ENCODE measurements around the gene KIF14.

DNA sequence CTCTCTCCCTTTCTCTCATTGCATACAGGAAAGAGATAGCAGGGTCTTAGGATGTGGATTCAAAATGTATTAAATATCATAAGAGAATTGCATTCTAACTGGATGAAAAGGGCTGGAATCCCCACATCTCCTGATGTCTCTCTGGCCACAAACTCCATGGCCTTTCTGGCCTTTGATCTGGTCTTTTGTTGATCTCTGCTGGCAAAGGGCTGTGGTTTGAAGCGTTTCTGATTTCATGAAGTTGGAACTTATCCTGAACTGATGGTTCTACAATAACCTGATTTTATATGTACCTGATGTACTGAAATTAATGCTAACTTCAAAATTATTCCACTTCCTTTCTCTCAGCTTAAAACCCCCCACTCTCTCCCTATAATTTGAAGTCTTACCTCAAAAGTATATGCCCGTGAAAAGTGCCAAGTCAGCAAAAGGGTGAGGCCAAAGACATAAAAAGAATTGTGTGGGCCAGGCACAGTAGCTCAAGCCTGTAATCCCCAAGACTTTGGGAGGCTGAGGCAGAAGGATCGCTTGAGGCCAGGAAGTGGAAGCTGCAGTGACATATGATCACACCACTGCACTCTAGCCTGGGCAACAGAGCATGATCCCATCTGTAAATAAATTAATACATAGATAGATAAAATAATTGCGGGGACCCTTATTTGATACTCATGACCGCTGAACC lies 6.4 kb upstream of the KIF14 start:
- TF ChIP-seq, protein P1, sequence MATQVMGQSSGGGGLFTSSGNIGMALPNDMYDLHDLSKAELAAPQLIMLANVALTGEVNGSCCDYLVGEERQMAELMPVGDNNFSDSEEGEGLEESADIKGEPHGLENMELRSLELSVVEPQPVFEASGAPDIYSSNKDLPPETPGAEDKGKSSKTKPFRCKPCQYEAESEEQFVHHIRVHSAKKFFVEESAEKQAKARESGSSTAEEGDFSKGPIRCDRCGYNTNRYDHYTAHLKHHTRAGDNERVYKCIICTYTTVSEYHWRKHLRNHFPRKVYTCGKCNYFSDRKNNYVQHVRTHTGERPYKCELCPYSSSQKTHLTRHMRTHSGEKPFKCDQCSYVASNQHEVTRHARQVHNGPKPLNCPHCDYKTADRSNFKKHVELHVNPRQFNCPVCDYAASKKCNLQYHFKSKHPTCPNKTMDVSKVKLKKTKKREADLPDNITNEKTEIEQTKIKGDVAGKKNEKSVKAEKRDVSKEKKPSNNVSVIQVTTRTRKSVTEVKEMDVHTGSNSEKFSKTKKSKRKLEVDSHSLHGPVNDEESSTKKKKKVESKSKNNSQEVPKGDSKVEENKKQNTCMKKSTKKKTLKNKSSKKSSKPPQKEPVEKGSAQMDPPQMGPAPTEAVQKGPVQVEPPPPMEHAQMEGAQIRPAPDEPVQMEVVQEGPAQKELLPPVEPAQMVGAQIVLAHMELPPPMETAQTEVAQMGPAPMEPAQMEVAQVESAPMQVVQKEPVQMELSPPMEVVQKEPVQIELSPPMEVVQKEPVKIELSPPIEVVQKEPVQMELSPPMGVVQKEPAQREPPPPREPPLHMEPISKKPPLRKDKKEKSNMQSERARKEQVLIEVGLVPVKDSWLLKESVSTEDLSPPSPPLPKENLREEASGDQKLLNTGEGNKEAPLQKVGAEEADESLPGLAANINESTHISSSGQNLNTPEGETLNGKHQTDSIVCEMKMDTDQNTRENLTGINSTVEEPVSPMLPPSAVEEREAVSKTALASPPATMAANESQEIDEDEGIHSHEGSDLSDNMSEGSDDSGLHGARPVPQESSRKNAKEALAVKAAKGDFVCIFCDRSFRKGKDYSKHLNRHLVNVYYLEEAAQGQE (IDR thresholded peaks at IDR 0.05; ENCODE audit: unreplicated experiment), result no peak
- no peak for TF ChIP-seq CREB1 (CRISPR knock-in tag; IDR thresholded peaks at IDR 0.05; ENCODE audit: low read depth)
- TF ChIP-seq, protein P2, sequence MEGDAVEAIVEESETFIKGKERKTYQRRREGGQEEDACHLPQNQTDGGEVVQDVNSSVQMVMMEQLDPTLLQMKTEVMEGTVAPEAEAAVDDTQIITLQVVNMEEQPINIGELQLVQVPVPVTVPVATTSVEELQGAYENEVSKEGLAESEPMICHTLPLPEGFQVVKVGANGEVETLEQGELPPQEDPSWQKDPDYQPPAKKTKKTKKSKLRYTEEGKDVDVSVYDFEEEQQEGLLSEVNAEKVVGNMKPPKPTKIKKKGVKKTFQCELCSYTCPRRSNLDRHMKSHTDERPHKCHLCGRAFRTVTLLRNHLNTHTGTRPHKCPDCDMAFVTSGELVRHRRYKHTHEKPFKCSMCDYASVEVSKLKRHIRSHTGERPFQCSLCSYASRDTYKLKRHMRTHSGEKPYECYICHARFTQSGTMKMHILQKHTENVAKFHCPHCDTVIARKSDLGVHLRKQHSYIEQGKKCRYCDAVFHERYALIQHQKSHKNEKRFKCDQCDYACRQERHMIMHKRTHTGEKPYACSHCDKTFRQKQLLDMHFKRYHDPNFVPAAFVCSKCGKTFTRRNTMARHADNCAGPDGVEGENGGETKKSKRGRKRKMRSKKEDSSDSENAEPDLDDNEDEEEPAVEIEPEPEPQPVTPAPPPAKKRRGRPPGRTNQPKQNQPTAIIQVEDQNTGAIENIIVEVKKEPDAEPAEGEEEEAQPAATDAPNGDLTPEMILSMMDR (conservative IDR thresholded peaks at IDR 0.05; ENCODE audit: low read depth in 2 of 2), result no peak
- TF ChIP-seq POLR2AphosphoS5 (IDR thresholded peaks at IDR 0.05; ENCODE audit: low read depth), result no peak
- no peak for TF ChIP-seq EZH2phosphoT487 (IDR thresholded peaks at IDR 0.05; ENCODE audit: unreplicated experiment)

All from GM23338 (cell line).